DOHH2 (cell line): ENCODE results near the gene DIP2B.

Experiments used
- H3F3A ChIP-seq: fragments of 200-600 bp; sonication (generic), shearing (Covaris generic); 2 replicates; pipeline ENCODE4 v1.6.0; 2016; ENCODE audit warnings: antibody characterized with exemption, mild to moderate bottlenecking; ENCODE audit not compliant: control insufficient read depth, insufficient read depth
- H3K27ac ChIP-seq: fragments of 200-600 bp; sonication (generic); 2 replicates; pipeline ENCODE4 v1.5.1; 2014; ENCODE audit warnings: low read depth, mild to moderate bottlenecking, low read length, moderate library complexity
- H3K27me3 ChIP-seq: fragments of 200-600 bp; sonication (generic); 2 replicates; pipeline ENCODE4 v1.6.1; 2014; ENCODE audit warnings: mild to moderate bottlenecking, low read length, mixed read lengths; ENCODE audit not compliant: control insufficient read depth
- H3K36me3 ChIP-seq: fragments of 200-600 bp; sonication (generic); 2 replicates; pipeline ENCODE4 v1.6.1; 2014; ENCODE audit warnings: mild to moderate bottlenecking, low read length, moderate library complexity, mixed read lengths; ENCODE audit not compliant: control insufficient read depth
- H3K4me1 ChIP-seq: fragments of 200-600 bp; sonication (generic); 2 replicates; pipeline ENCODE4 v1.6.1; 2014; ENCODE audit warnings: mild to moderate bottlenecking, low read length, mixed read lengths; ENCODE audit not compliant: control insufficient read depth
- H3K4me2 ChIP-seq: fragments of 200-600 bp; sonication (generic); 2 replicates; pipeline ENCODE4 v1.6.0; 2014; ENCODE audit warnings: mild to moderate bottlenecking, low read length, moderate library complexity
- H3K4me3 ChIP-seq: fragments of 200-600 bp; sonication (generic); 2 replicates; pipeline ENCODE4 v1.5.1; 2014; ENCODE audit warnings: mild to moderate bottlenecking, low read length, mixed read lengths
- H3K79me2 ChIP-seq: fragments of 200-600 bp; sonication (generic); 2 replicates; pipeline ENCODE4 v1.6.1; 2014; ENCODE audit warnings: mild to moderate bottlenecking, low read length, mixed read lengths; ENCODE audit not compliant: control insufficient read depth
- H3K9me2 ChIP-seq: fragments of 200-600 bp; sonication (generic); replicated peaks from 2 replicates; pipeline ENCODE4 v1.6.1; 2014; ENCODE audit warnings: mild to moderate bottlenecking, low read length, mixed read lengths; ENCODE audit not compliant: control insufficient read depth
- H3K9me3 ChIP-seq: fragments of 200-600 bp; sonication (generic); 2 replicates; pipeline ENCODE4 v1.6.1; 2014; ENCODE audit warnings: antibody characterized with exemption, low read length, mixed read lengths; ENCODE audit not compliant: control insufficient read depth, insufficient read depth
- H4K20me1 ChIP-seq: fragments of 200-600 bp; sonication (generic); 2 replicates; pipeline ENCODE4 v1.6.0; 2014; ENCODE audit warnings: low read depth, mild to moderate bottlenecking, antibody characterized with exemption, low read length, moderate library complexity; ENCODE audit not compliant: control insufficient read depth, insufficient read depth
- EZH2phosphoT487 ChIP-seq: fragments of 200-600 bp; sonication (generic); IDR thresholded peaks from 2 replicates; pipeline ENCODE4 v1.6.1; 2017; ENCODE audit warnings: borderline replicate concordance, mild to moderate bottlenecking, antibody characterized with exemption, low read length, moderate library complexity, mixed read lengths
- TF ChIP-seq, protein P1 (sequence below): fragments of 200-600 bp; sonication (generic); IDR thresholded peaks from one replicate; pipeline ENCODE4 v1.5.1; 2014; ENCODE audit warnings: antibody characterized with exemption, mild to moderate bottlenecking, low read depth, low read length; ENCODE audit not compliant: poor library complexity, severe bottlenecking

DIP2B gene

DNA sequence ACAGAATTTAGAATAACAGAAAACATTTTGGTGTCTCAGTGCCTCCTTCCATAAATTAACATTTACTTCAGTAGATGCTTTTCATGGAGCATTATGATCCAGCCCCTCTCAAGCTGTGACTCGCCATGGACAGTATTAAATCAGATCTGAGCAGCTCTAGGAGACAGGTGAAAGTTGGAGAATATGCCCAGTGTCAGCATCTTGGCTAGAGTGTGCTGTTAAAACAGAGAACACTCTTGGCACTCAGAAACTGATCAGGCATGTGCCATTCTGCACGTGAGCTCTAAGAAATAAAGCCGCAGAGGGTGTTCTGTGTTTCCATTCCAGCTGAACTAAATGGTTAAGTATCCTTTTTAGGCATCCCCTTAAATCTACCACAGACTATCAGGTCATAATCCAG lies 68.0 kb downstream of the DIP2B start:
- TF ChIP-seq, protein P1, sequence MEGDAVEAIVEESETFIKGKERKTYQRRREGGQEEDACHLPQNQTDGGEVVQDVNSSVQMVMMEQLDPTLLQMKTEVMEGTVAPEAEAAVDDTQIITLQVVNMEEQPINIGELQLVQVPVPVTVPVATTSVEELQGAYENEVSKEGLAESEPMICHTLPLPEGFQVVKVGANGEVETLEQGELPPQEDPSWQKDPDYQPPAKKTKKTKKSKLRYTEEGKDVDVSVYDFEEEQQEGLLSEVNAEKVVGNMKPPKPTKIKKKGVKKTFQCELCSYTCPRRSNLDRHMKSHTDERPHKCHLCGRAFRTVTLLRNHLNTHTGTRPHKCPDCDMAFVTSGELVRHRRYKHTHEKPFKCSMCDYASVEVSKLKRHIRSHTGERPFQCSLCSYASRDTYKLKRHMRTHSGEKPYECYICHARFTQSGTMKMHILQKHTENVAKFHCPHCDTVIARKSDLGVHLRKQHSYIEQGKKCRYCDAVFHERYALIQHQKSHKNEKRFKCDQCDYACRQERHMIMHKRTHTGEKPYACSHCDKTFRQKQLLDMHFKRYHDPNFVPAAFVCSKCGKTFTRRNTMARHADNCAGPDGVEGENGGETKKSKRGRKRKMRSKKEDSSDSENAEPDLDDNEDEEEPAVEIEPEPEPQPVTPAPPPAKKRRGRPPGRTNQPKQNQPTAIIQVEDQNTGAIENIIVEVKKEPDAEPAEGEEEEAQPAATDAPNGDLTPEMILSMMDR, result no peak
- no peak for TF ChIP-seq EZH2phosphoT487
- peaks cover 15% of the 10 kb centered on the region; the same call in 1 of the 2 replicates for H3K79me2 ChIP-seq
- no peaks in the 10 kb centered on the region for H3K4me1 ChIP-seq
- H4K20me1 ChIP-seq, result peaks cover 5% of the 10 kb centered on the region; the same call in 1 of the 2 replicates
- H3K27ac ChIP-seq, result no peak overlapping the region
- H3K4me2 ChIP-seq, result no peak overlapping the region
- H3K36me3 ChIP-seq, result no peaks in the 10 kb centered on the region
- no peaks in the 10 kb centered on the region; the same call in 1 of the 2 replicates for H3F3A ChIP-seq
- no peaks in the 10 kb centered on the region for H3K27me3 ChIP-seq
- no peaks in the 10 kb centered on the region for H3K9me2 ChIP-seq
- no peak overlapping the region for H3K4me3 ChIP-seq
- no peaks in the 10 kb centered on the region for H3K9me3 ChIP-seq

DNA sequence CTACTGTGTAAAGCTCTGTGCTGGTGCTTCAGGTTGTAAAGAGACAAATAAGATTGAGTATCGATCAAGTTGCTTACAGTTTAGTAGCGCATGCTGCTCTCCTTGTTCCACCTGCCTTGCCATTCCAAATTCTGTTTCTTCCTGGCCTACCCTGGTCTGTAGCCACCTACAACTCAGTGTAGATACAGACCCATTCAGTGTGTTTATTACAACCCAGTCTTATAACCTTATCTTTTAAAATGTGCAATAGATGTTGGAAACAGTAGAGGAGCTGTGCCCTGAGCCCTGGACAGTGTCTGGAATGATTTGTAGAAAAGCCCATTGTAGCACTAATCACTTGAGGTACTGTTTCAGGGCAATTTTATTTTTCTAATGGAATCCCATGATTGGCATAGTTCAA lies 68.5 kb downstream of the DIP2B start:
- no peaks in the 10 kb centered on the region for H3K27me3 ChIP-seq
- H3K4me3 ChIP-seq, result no peak overlapping the region
- no peak overlapping the region for H3K4me2 ChIP-seq
- H3K36me3 ChIP-seq, result no peaks in the 10 kb centered on the region
- peaks cover 5% of the 10 kb centered on the region; the same call in 1 of the 2 replicates for H4K20me1 ChIP-seq
- no peaks in the 10 kb centered on the region for H3K9me3 ChIP-seq
- H3K27ac ChIP-seq, result no peak overlapping the region
- H3K4me1 ChIP-seq, result no peaks in the 10 kb centered on the region
- H3K79me2 ChIP-seq, result peaks cover 10% of the 10 kb centered on the region; the same call in 1 of the 2 replicates
- H3K9me2 ChIP-seq, result no peaks in the 10 kb centered on the region
- H3F3A ChIP-seq, result no peaks in the 10 kb centered on the region; the same call in 1 of the 2 replicates
- TF ChIP-seq, protein P1, result no peak
- no peak for TF ChIP-seq EZH2phosphoT487

DNA sequence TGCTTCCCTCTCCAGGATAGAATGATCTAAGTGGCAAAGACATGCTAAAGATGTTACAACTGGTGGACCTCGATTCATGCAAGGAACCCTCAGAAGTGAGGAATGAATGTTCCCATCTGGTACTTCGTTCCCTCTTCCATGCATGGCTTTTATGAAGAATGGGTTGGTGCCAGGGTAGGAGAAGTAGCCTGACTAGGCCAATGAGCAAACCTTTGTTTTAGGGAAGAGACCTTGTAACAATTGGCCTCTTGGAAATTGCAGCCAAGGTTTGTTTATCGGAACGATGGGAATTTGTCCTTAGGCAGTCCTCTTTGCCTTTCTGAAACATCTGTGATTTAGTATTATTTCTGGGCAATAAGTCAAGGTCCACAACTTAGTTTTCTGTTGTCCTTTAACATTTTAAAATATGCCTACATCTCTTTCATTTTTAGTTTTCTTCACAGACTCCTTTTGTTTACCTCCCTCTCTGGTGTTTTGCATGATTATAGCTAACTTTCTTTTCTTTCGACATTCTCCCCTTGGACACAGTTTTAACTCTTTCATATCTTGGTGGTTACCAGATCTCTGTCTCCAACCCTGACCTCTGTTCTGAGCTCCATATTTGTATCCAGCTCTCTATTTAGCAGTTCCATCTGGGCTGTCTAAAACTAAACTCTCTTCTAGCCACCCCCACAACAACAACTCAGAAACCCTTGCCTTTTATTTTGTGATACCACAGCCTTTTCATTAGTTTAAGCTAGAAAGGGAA lies 70.0 kb downstream of the DIP2B start:
- Histone ChIP-seq H3K4me3 (no peak overlapping the region), H3K4me1 (peaks cover 9% of the 10 kb centered on the region), H3K4me2 (no peak overlapping the region), H3F3A (no peaks in the 10 kb centered on the region; the same call in 1 of the 2 replicates), H3K79me2 (0 out of 2 replicates have a peak, but pooled peaks cover 4% of the 10 kb centered on the region), H3K9me2 (no peaks in the 10 kb centered on the region), H3K36me3 (no peaks in the 10 kb centered on the region), H4K20me1 (peaks cover 5% of the 10 kb centered on the region; the same call in 1 of the 2 replicates), H3K27ac (no peak overlapping the region), H3K9me3 (no peaks in the 10 kb centered on the region), H3K27me3 (no peaks in the 10 kb centered on the region)
- TF ChIP-seq, protein P1, result no peak
- no peak for TF ChIP-seq EZH2phosphoT487
